DOHH2 (cell line): ENCODE results near the gene TRABD.

Experiments used
- EZH2phosphoT487 ChIP-seq: fragments of 200-600 bp; sonication (generic); IDR thresholded peaks from 2 replicates; pipeline ENCODE4 v1.6.1; 2017; ENCODE audit warnings: borderline replicate concordance, mild to moderate bottlenecking, antibody characterized with exemption, low read length, moderate library complexity, mixed read lengths
- TF ChIP-seq, protein P1 (sequence below): fragments of 200-600 bp; sonication (generic); IDR thresholded peaks from one replicate; pipeline ENCODE4 v1.5.1; 2014; ENCODE audit warnings: antibody characterized with exemption, mild to moderate bottlenecking, low read depth, low read length; ENCODE audit not compliant: poor library complexity, severe bottlenecking

DNA sequence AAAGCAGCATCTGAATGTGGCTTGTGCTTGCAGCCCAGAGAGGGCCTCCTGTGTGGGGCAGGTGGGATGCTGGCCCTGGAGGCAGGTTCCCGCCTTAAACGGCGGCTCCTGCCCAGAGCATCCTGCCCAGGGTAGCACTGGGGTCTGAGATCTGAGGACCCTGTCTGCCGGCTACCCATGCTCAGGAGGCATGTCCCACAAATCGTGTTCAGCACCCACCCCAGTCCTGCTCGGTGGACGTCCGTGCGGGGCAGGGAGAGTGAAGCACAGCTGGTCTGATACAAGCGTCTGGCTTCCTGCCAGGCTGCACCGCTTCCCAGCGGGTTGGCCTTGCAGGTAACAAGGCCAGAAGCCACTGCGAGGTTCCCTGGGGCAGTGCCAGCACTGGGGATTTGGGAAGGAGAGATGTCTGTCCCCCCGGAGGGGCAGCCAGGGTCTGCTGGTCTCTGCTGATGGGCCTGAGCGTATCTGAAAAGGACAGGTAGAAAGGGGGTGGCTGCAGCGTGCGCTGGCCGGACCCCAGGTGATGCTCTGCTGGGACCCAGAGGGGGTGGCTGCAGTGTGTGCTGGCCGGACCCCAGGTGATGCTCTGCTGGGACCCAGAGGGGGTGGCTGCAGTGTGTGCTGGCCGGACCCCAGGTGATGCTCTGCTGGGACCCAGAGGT lies 3.6 kb downstream of the TRABD start:
- TF ChIP-seq, protein P1, sequence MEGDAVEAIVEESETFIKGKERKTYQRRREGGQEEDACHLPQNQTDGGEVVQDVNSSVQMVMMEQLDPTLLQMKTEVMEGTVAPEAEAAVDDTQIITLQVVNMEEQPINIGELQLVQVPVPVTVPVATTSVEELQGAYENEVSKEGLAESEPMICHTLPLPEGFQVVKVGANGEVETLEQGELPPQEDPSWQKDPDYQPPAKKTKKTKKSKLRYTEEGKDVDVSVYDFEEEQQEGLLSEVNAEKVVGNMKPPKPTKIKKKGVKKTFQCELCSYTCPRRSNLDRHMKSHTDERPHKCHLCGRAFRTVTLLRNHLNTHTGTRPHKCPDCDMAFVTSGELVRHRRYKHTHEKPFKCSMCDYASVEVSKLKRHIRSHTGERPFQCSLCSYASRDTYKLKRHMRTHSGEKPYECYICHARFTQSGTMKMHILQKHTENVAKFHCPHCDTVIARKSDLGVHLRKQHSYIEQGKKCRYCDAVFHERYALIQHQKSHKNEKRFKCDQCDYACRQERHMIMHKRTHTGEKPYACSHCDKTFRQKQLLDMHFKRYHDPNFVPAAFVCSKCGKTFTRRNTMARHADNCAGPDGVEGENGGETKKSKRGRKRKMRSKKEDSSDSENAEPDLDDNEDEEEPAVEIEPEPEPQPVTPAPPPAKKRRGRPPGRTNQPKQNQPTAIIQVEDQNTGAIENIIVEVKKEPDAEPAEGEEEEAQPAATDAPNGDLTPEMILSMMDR, result no peak
- TF ChIP-seq EZH2phosphoT487, result no peak
